ENCODE data around the gene SSNA1. TPM values are rescaled to one million over a fixed set of nuclear protein-coding genes. Genes with fewer than 3 reads are reported as not detected.
A peak's percentile ranks its signal among the peaks of the same experiment; 100 is the strongest.

The SSNA1 gene
- total RNA-seq, 4 donors from 2014 or later = 93.5 to 104 (median 99.8) TPM

- WGBS, 2 donors (ENCODE audit: low coverage in 1 of 2) = 88 to 92% methylated on average over 5 to 27 of the region's 27 CpGs
- intact Hi-C loops (cut with DNase I; ENCODE audit: low total_unique reads) = no loop called here
- DNase-seq = no peak
- H3K4me3 ChIP-seq = no peak overlapping the region
- H3K4me1 ChIP-seq = peaks cover 19 to 23% (median 21%) of the 10 kb centered on the region in 4 donors
- TF ChIP-seq POLR2A (IDR thresholded peaks at IDR 0.05) (no peak), CTCF (IDR thresholded peaks at IDR 0.05) (no peak), EP300 (IDR thresholded peaks at IDR 0.05; ENCODE audit: low read depth) (no peak), POLR2AphosphoS5 (IDR thresholded peaks at IDR 0.05) (no peak)
- peaks cover 0 to 39% (median 15%) of the 10 kb centered on the region in 4 donors for H3K36me3 ChIP-seq
- no peak overlapping the region for H3K27ac ChIP-seq
- H3K27me3 ChIP-seq = no peaks in the 10 kb centered on the region
- H3K9me3 ChIP-seq = no peaks in the 10 kb centered on the region
- in situ Hi-C loops (cut with MboI; ENCODE audit: low pct_ligation_motif_present in 1 of 4, low pct_unique_long_range_greater_than_20kb in 1 of 4, low sequenced_read_pairs in 3 of 4) = no loop called here
Measured at GRCh38 chr9:137183980-137184595, 4.4 kb upstream of the SSNA1 start.

- DNase-seq = no peak
- no peak for TF ChIP-seq CTCF (IDR thresholded peaks at IDR 0.05)
- Histone ChIP-seq H3K4me1 (peaks cover 28 to 33% (median 31%) of the 10 kb centered on the region in 4 donors), H3K27ac (no peak overlapping the region), H3K4me3 (no peak overlapping the region), H3K27me3 (no peaks in the 10 kb centered on the region), H3K36me3 (peaks cover 0 to 35% (median 12%) of the 10 kb centered on the region in 4 donors), H3K9me3 (no peaks in the 10 kb centered on the region)
- intact Hi-C loops (cut with DNase I; ENCODE audit: low total_unique reads) = no loop called here
- in situ Hi-C loops (cut with MboI; ENCODE audit: low pct_ligation_motif_present in 1 of 4, low pct_unique_long_range_greater_than_20kb in 1 of 4, low sequenced_read_pairs in 3 of 4) = no loop called here
- 94 to 100% methylated on average over 2 to 39 of the region's 48 CpGs for WGBS, 2 donors (ENCODE audit: low coverage in 1 of 2)
Measured at GRCh38 chr9:137184881-137185660, 3.4 kb upstream of the SSNA1 start.

- H3K27me3 ChIP-seq = no peaks in the 10 kb centered on the region
- H3K9me3 ChIP-seq = no peaks in the 10 kb centered on the region
- no peak for DNase-seq
- peaks cover 0 to 28% (median 9%) of the 10 kb centered on the region in 4 donors for H3K36me3 ChIP-seq
- TF ChIP-seq CTCF (IDR thresholded peaks at IDR 0.05) (no peak), EP300 (IDR thresholded peaks at IDR 0.05; ENCODE audit: low read depth) (no peak), POLR2AphosphoS5 (IDR thresholded peaks at IDR 0.05) (no peak), POLR2A (IDR thresholded peaks at IDR 0.05) (no peak)
- H3K4me3 ChIP-seq = no peak overlapping the region
- peaks cover 36 to 41% (median 39%) of the 10 kb centered on the region in 4 donors for H3K4me1 ChIP-seq
- no peak overlapping the region for H3K27ac ChIP-seq
- intact Hi-C loops (cut with DNase I; ENCODE audit: low total_unique reads) (no loop called here), in situ Hi-C loops (cut with MboI; ENCODE audit: low pct_ligation_motif_present in 1 of 4, low pct_unique_long_range_greater_than_20kb in 1 of 4, low sequenced_read_pairs in 3 of 4) (no loop called here)
- 93% methylated on average over 15 of the region's 19 CpGs; no CpG with 5 or more reads in 1 of the 2 donors for WGBS, 2 donors (ENCODE audit: low coverage in 1 of 2)
Measured at GRCh38 chr9:137185921-137186320, 2.6 kb upstream of the SSNA1 start.

GRCh38 chr9:137186385-137186784 is 2.1 kb upstream of the SSNA1 start:
- in situ Hi-C loops (cut with MboI; ENCODE audit: low pct_ligation_motif_present in 1 of 4, low pct_unique_long_range_greater_than_20kb in 1 of 4, low sequenced_read_pairs in 3 of 4) = no loop called here
- Histone ChIP-seq H3K36me3 (peaks cover 0 to 25% (median 9%) of the 10 kb centered on the region in 4 donors), H3K4me3 (peak overlapping the region in 1 of 4 donors; percentile 98), H3K27me3 (no peaks in the 10 kb centered on the region), H3K4me1 (peaks cover 36 to 45% (median 39%) of the 10 kb centered on the region in 4 donors), H3K27ac (no peak overlapping the region), H3K9me3 (no peaks in the 10 kb centered on the region)
- intact Hi-C loops (cut with DNase I; ENCODE audit: low total_unique reads) = no loop called here
- DNase-seq = no peak
- TF ChIP-seq POLR2A (IDR thresholded peaks at IDR 0.05) = no peak
- TF ChIP-seq EP300 (IDR thresholded peaks at IDR 0.05; ENCODE audit: low read depth) = no peak
- no peak for TF ChIP-seq CTCF (IDR thresholded peaks at IDR 0.05)
- WGBS, 2 donors (ENCODE audit: low coverage in 1 of 2) = 55% methylated on average over 6 of the region's 6 CpGs; no CpG with 5 or more reads in 1 of the 2 donors
